GM12878 (cell line): Measurements from ENCODE around the gene METTL13.

ENCODE experiments used
- CEBPB ChIP-seq, 2 experiments: fragments of 150-350 bp in 1 of 2; IDR thresholded peaks; 2 replicates each; pipeline ENCODE4 v1.6.1; 2012 to 2014; ENCODE audit warnings: low read depth in 2 of 2, low read length in 2 of 2, borderline replicate concordance in 1 of 2, inconsistent platforms in 1 of 2
- DPF2 ChIP-seq: fragments of 450-650 bp; IDR thresholded peaks from 2 replicates; pipeline ENCODE4 v1.6.1; 2017; ENCODE audit warnings: mild to moderate bottlenecking
- EP300 ChIP-seq, 2 experiments: fragments of 150-350 bp in 1 of 2; IDR thresholded peaks; 2 replicates each; pipeline ENCODE4 v1.6.1; 2011 to 2012; ENCODE audit warnings: low read depth in 2 of 2, low read length in 2 of 2, borderline replicate concordance in 1 of 2, improper control_type of control experiment in 1 of 2, inconsistent platforms in 1 of 2; ENCODE audit not compliant: control insufficient read depth in 1 of 2
- PBX3 ChIP-seq: IDR thresholded peaks from 2 replicates; pipeline ENCODE4 v1.6.1; 2011; ENCODE audit warnings: mild to moderate bottlenecking, low read depth, low read length, moderate library complexity; ENCODE audit not compliant: insufficient replicate concordance
- POLR2A ChIP-seq: IDR thresholded peaks from 2 replicates; pipeline ENCODE4 v1.6.1; 2011; ENCODE audit warnings: low read depth, mild to moderate bottlenecking, low read length
- SMC3 ChIP-seq: IDR thresholded peaks from 2 replicates; pipeline ENCODE4 v1.6.1; 2011; ENCODE audit warnings: low read length, improper control_type of control experiment, borderline replicate concordance
- TAF1 ChIP-seq: IDR thresholded peaks from 2 replicates; pipeline ENCODE4 v1.6.1; 2011; ENCODE audit warnings: mild to moderate bottlenecking, low read depth, low read length, borderline replicate concordance
- TF ChIP-seq, protein P1 (sequence below): IDR thresholded peaks from 2 replicates; pipeline ENCODE4 v1.6.1; 2012; ENCODE audit warnings: low read length, inconsistent platforms
- TF ChIP-seq, protein P2 (sequence below), 3 experiments: IDR thresholded peaks in 2 of 3; conservative IDR thresholded peaks in 1 of 3; 2 replicates each; pipeline ENCODE4 v1.5.1; 2011; ENCODE audit warnings: low read depth in 3 of 3, low read length in 3 of 3, mild to moderate bottlenecking in 3 of 3, control low read depth in 2 of 3, moderate library complexity in 2 of 3, inconsistent platforms in 1 of 3, mixed read lengths in 1 of 3; ENCODE audit not compliant: control insufficient read depth in 2 of 3, insufficient read depth in 1 of 3; ENCODE audit errors: extremely low read depth in 1 of 3

DNA sequence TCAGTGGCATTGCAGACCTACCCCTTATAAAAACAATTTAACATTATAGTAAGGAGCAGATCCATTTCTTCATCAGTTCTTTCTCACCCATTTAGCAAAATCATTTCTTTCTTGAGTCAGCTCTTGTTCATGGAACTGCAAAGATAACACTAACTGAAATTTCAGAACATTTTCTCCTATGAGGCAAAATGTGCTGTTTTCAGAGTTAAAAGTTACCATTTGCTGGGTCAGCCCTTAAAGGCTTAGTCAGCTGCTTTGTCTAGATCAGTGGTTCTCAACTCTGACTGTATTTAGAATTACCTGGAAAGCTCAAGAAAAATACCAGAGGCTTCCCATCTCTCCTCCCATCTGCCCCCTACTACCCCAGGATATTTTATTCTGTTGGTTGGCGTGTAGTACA, 12.2 kb downstream of the METTL13 start:
- TF ChIP-seq TAF1 (no peak), EP300 (IDR thresholded peaks at IDR 0.05; ENCODE audit: borderline replicate concordance in 1 of 2, control insufficient read depth in 1 of 2, low read depth in 2 of 2, low read length in 2 of 2) (no peak), CEBPB (IDR thresholded peaks at IDR 0.05; ENCODE audit: borderline replicate concordance in 1 of 2, low read depth in 2 of 2, low read length in 2 of 2) (no peak), DPF2 (no peak), POLR2A (no peak), SMC3 (no peak), PBX3 (no peak)
- TF ChIP-seq, protein P1, sequence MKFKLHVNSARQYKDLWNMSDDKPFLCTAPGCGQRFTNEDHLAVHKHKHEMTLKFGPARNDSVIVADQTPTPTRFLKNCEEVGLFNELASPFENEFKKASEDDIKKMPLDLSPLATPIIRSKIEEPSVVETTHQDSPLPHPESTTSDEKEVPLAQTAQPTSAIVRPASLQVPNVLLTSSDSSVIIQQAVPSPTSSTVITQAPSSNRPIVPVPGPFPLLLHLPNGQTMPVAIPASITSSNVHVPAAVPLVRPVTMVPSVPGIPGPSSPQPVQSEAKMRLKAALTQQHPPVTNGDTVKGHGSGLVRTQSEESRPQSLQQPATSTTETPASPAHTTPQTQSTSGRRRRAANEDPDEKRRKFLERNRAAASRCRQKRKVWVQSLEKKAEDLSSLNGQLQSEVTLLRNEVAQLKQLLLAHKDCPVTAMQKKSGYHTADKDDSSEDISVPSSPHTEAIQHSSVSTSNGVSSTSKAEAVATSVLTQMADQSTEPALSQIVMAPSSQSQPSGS: no peak
- TF ChIP-seq, protein P2, sequence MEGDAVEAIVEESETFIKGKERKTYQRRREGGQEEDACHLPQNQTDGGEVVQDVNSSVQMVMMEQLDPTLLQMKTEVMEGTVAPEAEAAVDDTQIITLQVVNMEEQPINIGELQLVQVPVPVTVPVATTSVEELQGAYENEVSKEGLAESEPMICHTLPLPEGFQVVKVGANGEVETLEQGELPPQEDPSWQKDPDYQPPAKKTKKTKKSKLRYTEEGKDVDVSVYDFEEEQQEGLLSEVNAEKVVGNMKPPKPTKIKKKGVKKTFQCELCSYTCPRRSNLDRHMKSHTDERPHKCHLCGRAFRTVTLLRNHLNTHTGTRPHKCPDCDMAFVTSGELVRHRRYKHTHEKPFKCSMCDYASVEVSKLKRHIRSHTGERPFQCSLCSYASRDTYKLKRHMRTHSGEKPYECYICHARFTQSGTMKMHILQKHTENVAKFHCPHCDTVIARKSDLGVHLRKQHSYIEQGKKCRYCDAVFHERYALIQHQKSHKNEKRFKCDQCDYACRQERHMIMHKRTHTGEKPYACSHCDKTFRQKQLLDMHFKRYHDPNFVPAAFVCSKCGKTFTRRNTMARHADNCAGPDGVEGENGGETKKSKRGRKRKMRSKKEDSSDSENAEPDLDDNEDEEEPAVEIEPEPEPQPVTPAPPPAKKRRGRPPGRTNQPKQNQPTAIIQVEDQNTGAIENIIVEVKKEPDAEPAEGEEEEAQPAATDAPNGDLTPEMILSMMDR (IDR thresholded peaks at IDR 0.05 in 2 of 3, conservative IDR thresholded peaks at IDR 0.05 in 1 of 3; ENCODE audit: control insufficient read depth in 2 of 3, extremely low read depth in 1 of 3, insufficient read depth in 1 of 3, low read depth in 3 of 3, low read length in 3 of 3): no peak
